Measurements from ENCODE around the gene KLHL36.
"Not testable (repeated sequence)": the region's sequence is repeated elsewhere in the genome, so short reads cannot be mapped to it uniquely, and the experiment has no call there.

The KLHL36 gene

GRCh38 chr16:84616515-84616914 lies 31.8 kb upstream of the KLHL36 start:
- DNase-seq (ENCODE audit: low read depth in 2 of 2) = no peak

GRCh38 chr16:84617041-84617790 lies 31.1 kb upstream of the KLHL36 start:
- no peak for DNase-seq (ENCODE audit: low read depth in 2 of 2)

GRCh38 chr16:84617791-84618580 lies 30.3 kb upstream of the KLHL36 start, which contains the start of gene COTL1:
COTL1 (minus strand) TSS chr16:84618078; CDS start chr16:84617914, 164 bp downstream.
- peak; percentile 97 for DNase-seq (ENCODE audit: low read depth in 2 of 2)

GRCh38 chr16:84618581-84619460 lies 29.5 kb upstream of the KLHL36 start:
- peak; percentile 95 for DNase-seq (ENCODE audit: low read depth in 2 of 2)

GRCh38 chr16:84620913-84621312 lies 27.4 kb upstream of the KLHL36 start:
- DNase-seq (ENCODE audit: low read depth in 2 of 2) = not testable (repeated sequence)

- DNase-seq (ENCODE audit: low read depth in 2 of 2) = no peak
These were observed 22.8 kb upstream of the KLHL36 start for GRCh38 chr16:84625556-84625955.

- DNase-seq (ENCODE audit: low read depth in 2 of 2) = no peak
These were observed 20.0 kb upstream of the KLHL36 start for GRCh38 chr16:84628226-84628731.

GRCh38 chr16:84629580-84629979 lies 18.7 kb upstream of the KLHL36 start:
- no peak for DNase-seq (ENCODE audit: low read depth in 2 of 2)

- DNase-seq (ENCODE audit: low read depth in 2 of 2) = no peak
These were observed 18.3 kb upstream of the KLHL36 start for GRCh38 chr16:84630009-84630408.

- no peak for DNase-seq (ENCODE audit: low read depth in 2 of 2)
These were observed 17.7 kb upstream of the KLHL36 start for GRCh38 chr16:84630446-84631152.

GRCh38 chr16:84631153-84631466 lies 17.2 kb upstream of the KLHL36 start:
- no peak for DNase-seq (ENCODE audit: low read depth in 2 of 2)

GRCh38 chr16:84631886-84632285 lies 16.4 kb upstream of the KLHL36 start:
- DNase-seq (ENCODE audit: low read depth in 2 of 2) = no peak

- DNase-seq (ENCODE audit: low read depth in 2 of 2) = not testable (repeated sequence)
These were observed 15.4 kb upstream of the KLHL36 start for GRCh38 chr16:84632862-84633261.

- no peak for DNase-seq (ENCODE audit: low read depth in 2 of 2)
These were observed 14.7 kb upstream of the KLHL36 start for GRCh38 chr16:84633622-84634021.

GRCh38 chr16:84635702-84636101 lies 12.6 kb upstream of the KLHL36 start:
- no peak for DNase-seq (ENCODE audit: low read depth in 2 of 2)

GRCh38 chr16:84637709-84638108 lies 10.6 kb upstream of the KLHL36 start:
- no peak for DNase-seq (ENCODE audit: low read depth in 2 of 2)

GRCh38 chr16:84638231-84638806 lies 10.0 kb upstream of the KLHL36 start:
- DNase-seq (ENCODE audit: low read depth in 2 of 2) = no peak

GRCh38 chr16:84640145-84640544 lies 8.2 kb upstream of the KLHL36 start:
- DNase-seq (ENCODE audit: low read depth in 2 of 2) = no peak

- no peak for DNase-seq (ENCODE audit: low read depth in 2 of 2)
These were observed 6.5 kb upstream of the KLHL36 start for GRCh38 chr16:84641643-84642358.

- peak; percentile 62 to 73 for DNase-seq (ENCODE audit: low read depth in 2 of 2)
These were observed 5.1 kb upstream of the KLHL36 start for GRCh38 chr16:84643180-84643583.
